Measurements from ENCODE around the gene PDE8B. TPM values are rescaled to one million over a fixed set of nuclear protein-coding genes. Genes with fewer than 3 reads are reported as not detected.

Gene PDE8B
- total RNA-seq: 0.09 TPM in 1 of 2 replicates, not detected in the other

GRCh38 chr5:77210091-77210963, at the start of gene PDE8B:
Gene PDE8B (plus strand): TSS chr5:77210680. CDS start chr5:77210926, 246 bp downstream.

Other genes with a start within 250 kb of the PDE8B start
- gene AGGF1, start 180.3 kb upstream of the PDE8B start, total RNA-seq: 21.1 and 25.8 TPM in 2 replicates
- 0.34 and 1.4 TPM in 2 replicates for gene ZBED3, start 123.4 kb upstream of the PDE8B start, total RNA-seq

Data from bronchial smooth muscle cell (primary cell).